GM11168 (cell line): ENCODE measurements around the gene DUSP28.
"Not testable (repeated sequence)": the region's sequence is repeated elsewhere in the genome, so short reads cannot be mapped to it uniquely, and the experiment has no call there.

Source experiments
- in situ Hi-C: fragments of 300-500 bp; cut with MboI; formaldehyde crosslinking; loops from one replicate; pipeline ENCODE4 v1.12.0; 2022; ENCODE audit warnings: low sequenced_read_pairs; ENCODE audit not compliant: unreplicated experiment

The DUSP28 gene

GRCh38 chr2:240560084-240560479 is at the start of gene DUSP28:
TSS of gene DUSP28 (plus strand) at chr2:240560357. CDS start at chr2:240560685, 328 bp downstream.
- in situ Hi-C loops, result no loop called here

- in situ Hi-C loops, result no loop called here
These were observed 49.5 kb upstream of the DUSP28 start for GRCh38 chr2:240510513-240511210.

GRCh38 chr2:240511351-240512108 is 48.6 kb upstream of the DUSP28 start:
- in situ Hi-C loops, result no loop called here

GRCh38 chr2:240512109-240512485 is 48.1 kb upstream of the DUSP28 start:
- in situ Hi-C loops, result no loop called here

- in situ Hi-C loops, result no loop called here
These were observed 47.3 kb upstream of the DUSP28 start for GRCh38 chr2:240512666-240513535.

GRCh38 chr2:240513549-240514287 is 46.4 kb upstream of the DUSP28 start:
- in situ Hi-C loops, result no loop called here

- in situ Hi-C loops, result no loop called here
These were observed 45.5 kb upstream of the DUSP28 start for GRCh38 chr2:240514631-240515030.

- in situ Hi-C loops, result no loop called here
These were observed 42.8 kb upstream of the DUSP28 start for GRCh38 chr2:240517342-240517741.

- in situ Hi-C loops, result no loop called here
These were observed 41.2 kb upstream of the DUSP28 start for GRCh38 chr2:240518981-240519380.

- in situ Hi-C loops, result no loop called here
These were observed 40.6 kb upstream of the DUSP28 start for GRCh38 chr2:240519396-240520129.

- in situ Hi-C loops, result no loop called here
These were observed 39.8 kb upstream of the DUSP28 start for GRCh38 chr2:240520130-240520973.

- in situ Hi-C loops, result no loop called here
These were observed 39.2 kb upstream of the DUSP28 start for GRCh38 chr2:240520974-240521350.

GRCh38 chr2:240521885-240522284 is 38.3 kb upstream of the DUSP28 start:
- in situ Hi-C loops, result not testable (repeated sequence)

- in situ Hi-C loops, result no loop called here
These were observed 37.8 kb upstream of the DUSP28 start for GRCh38 chr2:240522406-240522805.

- in situ Hi-C loops, result no loop called here
These were observed 36.5 kb upstream of the DUSP28 start for GRCh38 chr2:240523451-240524281.

GRCh38 chr2:240524963-240525718 is 35.0 kb upstream of the DUSP28 start:
- in situ Hi-C loops, result no loop called here

GRCh38 chr2:240525802-240526201 is 34.4 kb upstream of the DUSP28 start:
- in situ Hi-C loops, result no loop called here
